Body of pancreas (tissue), 4 donors: ENCODE measurements around the gene CXCL6.

ENCODE experiments used
- CTCF ChIP-seq, 7 experiments: fragments of 450-650 bp in 4 of 7; fragments of 200-600 bp in 3 of 7; sonication (generic) in 3 of 7; IDR thresholded peaks; one replicate each; pipeline ENCODE4 v1.5.1; 2016 to 2019; ENCODE audit warnings: antibody characterized with exemption in 7 of 7
- POLR2A ChIP-seq, 3 donors: fragments of 450-650 bp; IDR thresholded peaks; one replicate each; pipeline ENCODE4 v1.6.1; 2016; ENCODE audit warnings: antibody characterized with exemption in 3 of 3, mild to moderate bottlenecking in 2 of 3

- TF ChIP-seq POLR2A (IDR thresholded peaks at IDR 0.05), result no peak
- no peak for TF ChIP-seq CTCF (IDR thresholded peaks at IDR 0.05)
Observed at GRCh38 chr4:73853718-73854473, 17.4 kb downstream of the CXCL6 start.
